Measurements from ENCODE around the gene ZNF536. TPM values are rescaled to one million over a fixed set of nuclear protein-coding genes. Genes with fewer than 3 reads are reported as not detected.

ZNF536 gene
- total RNA-seq, 4 donors from 2014 or later = 1.00 to 7.1 (median 1.8) TPM

DNA sequence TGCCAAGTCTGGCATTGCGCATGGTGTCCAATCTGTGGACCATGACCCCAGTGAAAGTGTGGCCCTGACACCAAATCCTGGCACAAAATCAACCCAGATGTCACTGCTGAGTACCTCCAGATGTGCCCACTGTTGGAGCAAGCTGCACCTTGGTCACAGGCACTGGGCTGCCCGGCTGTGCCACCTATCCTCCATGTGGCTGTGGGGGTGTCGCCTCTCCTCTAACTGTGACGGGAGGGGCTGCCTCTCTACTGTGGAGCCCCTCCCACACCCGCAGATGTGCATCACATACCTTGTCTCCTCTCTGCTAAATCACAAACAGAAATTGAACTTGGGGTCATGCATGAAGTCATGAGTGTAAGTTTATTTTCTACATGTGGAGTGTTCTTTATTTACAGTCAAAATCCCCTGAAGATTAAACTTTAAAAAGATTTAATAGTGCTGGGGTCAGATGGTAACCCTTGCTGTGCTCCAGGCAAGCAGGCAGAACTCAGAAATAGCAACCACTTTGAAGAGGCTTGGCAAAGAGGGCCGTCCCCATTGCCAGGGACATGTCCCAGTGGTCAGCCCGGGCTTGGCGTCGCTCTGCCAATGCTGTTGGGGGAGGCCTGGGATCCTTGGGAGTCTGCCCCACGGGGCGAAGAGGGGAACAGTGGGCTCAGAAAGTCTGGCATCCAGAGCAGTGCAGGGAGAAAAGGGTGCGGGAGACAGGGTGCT, 46.4 kb upstream of the ZNF536 start:
- no peaks in the 10 kb centered on the region for H3K27me3 ChIP-seq
- in situ Hi-C loops (cut with MboI; ENCODE audit: low pct_ligation_motif_present in 1 of 4, low pct_unique_long_range_greater_than_20kb in 1 of 4, low sequenced_read_pairs in 3 of 4) = no loop called here
- DNase-seq = no peak
- 66 to 71% methylated on average over 6 to 12 of the region's 12 CpGs for WGBS, 2 donors (ENCODE audit: low coverage in 1 of 2)
- no peak overlapping the region for H3K27ac ChIP-seq
- H3K9me3 ChIP-seq = no peaks in the 10 kb centered on the region
- TF ChIP-seq POLR2A (IDR thresholded peaks at IDR 0.05) = no peak
- TF ChIP-seq CTCF (IDR thresholded peaks at IDR 0.05) = no peak
- TF ChIP-seq EP300 (IDR thresholded peaks at IDR 0.05; ENCODE audit: low read depth) = no peak
- TF ChIP-seq POLR2AphosphoS5 (IDR thresholded peaks at IDR 0.05) = no peak
- no peaks in the 10 kb centered on the region for H3K36me3 ChIP-seq
- peaks cover 0 to 5% (median 0%) of the 10 kb centered on the region in 4 donors for H3K4me1 ChIP-seq
- H3K4me3 ChIP-seq = no peak overlapping the region
- intact Hi-C loops (cut with DNase I; ENCODE audit: low total_unique reads) = no loop called here

DNA sequence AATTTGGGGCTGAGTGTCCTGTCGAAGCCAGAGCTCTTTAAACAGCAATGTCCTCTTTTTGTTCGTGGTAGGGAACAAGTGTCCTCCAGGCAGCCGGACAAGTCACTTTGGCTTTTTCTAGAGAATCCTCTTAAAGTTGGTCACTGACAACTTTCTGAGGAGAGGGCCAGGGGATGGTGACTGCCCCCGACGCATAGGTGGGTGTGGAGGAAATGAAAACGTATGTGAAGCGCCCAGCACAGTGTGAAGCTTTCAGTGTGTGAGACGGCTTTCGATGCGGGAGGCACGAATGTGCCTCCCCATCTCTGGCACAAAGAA, 45.8 kb upstream of the ZNF536 start:
- no peaks in the 10 kb centered on the region for H3K27me3 ChIP-seq

DNA sequence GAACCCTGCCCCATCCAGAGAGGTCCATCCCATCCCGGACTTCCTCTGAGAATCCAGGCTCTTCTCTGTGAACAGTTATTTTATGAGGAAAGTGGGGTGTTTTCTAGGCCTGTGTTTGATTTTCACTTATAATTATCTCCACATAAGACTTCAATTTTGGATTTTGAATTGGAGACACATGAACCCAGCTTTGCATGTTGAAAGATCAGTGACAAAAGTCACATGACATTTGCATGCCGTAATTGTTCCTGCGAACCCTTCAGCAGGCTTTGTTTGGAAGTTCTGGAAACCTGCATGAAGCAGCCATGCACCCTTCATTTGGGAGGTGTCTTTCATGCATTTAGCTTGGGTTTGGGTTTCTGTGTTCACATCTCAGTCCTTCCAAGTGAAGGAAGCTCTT, 44.9 kb upstream of the ZNF536 start:
- Histone ChIP-seq H3K4me3 (no peak overlapping the region), H3K27me3 (no peaks in the 10 kb centered on the region), H3K36me3 (no peaks in the 10 kb centered on the region), H3K4me1 (peaks cover 0 to 5% (median 0%) of the 10 kb centered on the region in 4 donors), H3K27ac (no peak overlapping the region), H3K9me3 (no peaks in the 10 kb centered on the region)
- no peak for DNase-seq
- WGBS, 2 donors (ENCODE audit: low coverage in 1 of 2) = 86 to 100% methylated on average over 2 to 3 of the region's 3 CpGs
- no peak for TF ChIP-seq POLR2A (IDR thresholded peaks at IDR 0.05)
- no peak for TF ChIP-seq POLR2AphosphoS5 (IDR thresholded peaks at IDR 0.05)
- TF ChIP-seq CTCF (IDR thresholded peaks at IDR 0.05) = no peak
- TF ChIP-seq EP300 (IDR thresholded peaks at IDR 0.05; ENCODE audit: low read depth) = no peak
- intact Hi-C loops (cut with DNase I; ENCODE audit: low total_unique reads) (no loop called here), in situ Hi-C loops (cut with MboI; ENCODE audit: low pct_ligation_motif_present in 1 of 4, low pct_unique_long_range_greater_than_20kb in 1 of 4, low sequenced_read_pairs in 3 of 4) (no loop called here)

More for the DNA sequence above, 45.8 kb upstream of the ZNF536 start:
- Histone ChIP-seq H3K27ac (no peak overlapping the region), H3K9me3 (no peaks in the 10 kb centered on the region), H3K4me3 (no peak overlapping the region), H3K4me1 (peaks cover 0 to 5% (median 0%) of the 10 kb centered on the region in 4 donors), H3K36me3 (no peaks in the 10 kb centered on the region)
- no peak for DNase-seq
- intact Hi-C loops (cut with DNase I; ENCODE audit: low total_unique reads) (no loop called here), in situ Hi-C loops (cut with MboI; ENCODE audit: low pct_ligation_motif_present in 1 of 4, low pct_unique_long_range_greater_than_20kb in 1 of 4, low sequenced_read_pairs in 3 of 4) (no loop called here)
- TF ChIP-seq POLR2AphosphoS5 (IDR thresholded peaks at IDR 0.05) (no peak), EP300 (IDR thresholded peaks at IDR 0.05; ENCODE audit: low read depth) (no peak), POLR2A (IDR thresholded peaks at IDR 0.05) (no peak), CTCF (IDR thresholded peaks at IDR 0.05) (no peak)
- 82 to 87% methylated on average over 3 to 11 of the region's 11 CpGs for WGBS, 2 donors (ENCODE audit: low coverage in 1 of 2)

- no peak for DNase-seq
- Histone ChIP-seq H3K27ac (no peak overlapping the region), H3K27me3 (no peaks in the 10 kb centered on the region), H3K36me3 (no peaks in the 10 kb centered on the region), H3K4me3 (no peak overlapping the region), H3K4me1 (peaks cover 0 to 5% (median 0%) of the 10 kb centered on the region in 4 donors), H3K9me3 (no peaks in the 10 kb centered on the region)
- in situ Hi-C loops (cut with MboI; ENCODE audit: low pct_ligation_motif_present in 1 of 4, low pct_unique_long_range_greater_than_20kb in 1 of 4, low sequenced_read_pairs in 3 of 4) (no loop called here), intact Hi-C loops (cut with DNase I; ENCODE audit: low total_unique reads) (no loop called here)
- 90% methylated on average over 3 of the region's 3 CpGs; no CpG with 5 or more reads in 1 of the 2 donors for WGBS, 2 donors (ENCODE audit: low coverage in 1 of 2)
- TF ChIP-seq EP300 (IDR thresholded peaks at IDR 0.05; ENCODE audit: low read depth) (no peak), POLR2A (IDR thresholded peaks at IDR 0.05) (no peak), CTCF (IDR thresholded peaks at IDR 0.05) (no peak), POLR2AphosphoS5 (IDR thresholded peaks at IDR 0.05) (no peak)
Measured at GRCh38 chr19:30328096-30328495, 44.1 kb upstream of the ZNF536 start.
